Measurements from ENCODE around the gene PEF1. TPM values are rescaled to one million over a fixed set of nuclear protein-coding genes. Genes with fewer than 3 reads are reported as not detected.

The PEF1 gene
- total RNA-seq, 1 experiment from 2014 or later, result 40.3 TPM

GRCh38 chr1:31625561-31626222 lies 19.0 kb downstream of the PEF1 start:
- Mint-ChIP-seq H3K27ac (no peak overlapping the region; a peak in 1 of 7 replicates), H3K9me3 (no peaks in the 10 kb centered on the region), H3K4me3 (no peak overlapping the region), H3K27me3 (ENCODE audit: low read depth) (no peaks in the 10 kb centered on the region; the same call in 1 of the 2 replicates), H3K4me1 (peaks cover 7 to 16% of the 10 kb centered on the region in 2 experiments), H3K36me3 (ENCODE audit: insufficient read depth in 1 of 3, low read depth in 3 of 3) (peaks cover 5 to 26% (median 14%) of the 10 kb centered on the region in 3 experiments; a peak in 6 of 7 replicates)
- no peaks in the 10 kb centered on the region for H3K79me2 ChIP-seq (ENCODE audit: insufficient read depth, low read length)
- H4K20me1 ChIP-seq (ENCODE audit: control insufficient read depth, insufficient read depth, insufficient read length), result no peaks in the 10 kb centered on the region
- H3K23ac ChIP-seq (ENCODE audit: insufficient read length, low read depth, low read length), result no peak overlapping the region
- no peak overlapping the region for H2BK12ac ChIP-seq (ENCODE audit: insufficient read length, low read depth, low read length)
- no peak for TF ChIP-seq CTCF (conservative IDR thresholded peaks at IDR 0.05)
- H2BK5ac ChIP-seq (ENCODE audit: insufficient read length, low read length), result no peak overlapping the region
- H3K9me3 ChIP-seq (ENCODE audit: control insufficient read depth, low read depth, low read length), result no peaks in the 10 kb centered on the region
- DNase-seq, result no peak
- H4K5ac ChIP-seq (ENCODE audit: insufficient read length, low read depth, low read length), result no peak overlapping the region
- H2AK5ac ChIP-seq (ENCODE audit: insufficient read length, low read length), result no peak overlapping the region
- H4K8ac ChIP-seq (replicated peaks; ENCODE audit: insufficient read length, low read depth, low read length), result no peak overlapping the region
- no peak overlapping the region for H3K56ac ChIP-seq (ENCODE audit: insufficient read length, low read depth, low read length)
- no peak overlapping the region for H3K4me2 ChIP-seq (ENCODE audit: insufficient read depth, insufficient read length, low read length)
- H3K23me2 ChIP-seq (ENCODE audit: insufficient read length, low read depth, low read length, poor library complexity, severe bottlenecking), result no peaks in the 10 kb centered on the region
- no peak overlapping the region for H3K27ac ChIP-seq (ENCODE audit: insufficient read length, low read depth, low read length)
- no peaks in the 10 kb centered on the region for H3K27me3 ChIP-seq (ENCODE audit: insufficient read depth, low read length)
- H3K9ac ChIP-seq (ENCODE audit: extremely low read depth, insufficient read length, low read length), result no peak overlapping the region
- no peak overlapping the region; the same call in 1 of the 2 replicates for H3K14ac ChIP-seq (ENCODE audit: insufficient read depth, low read length)
- no peaks in the 10 kb centered on the region for H3K4me1 ChIP-seq (ENCODE audit: insufficient read depth, low read length)
- no peak overlapping the region for H3K18ac ChIP-seq (ENCODE audit: insufficient read length, low read depth, low read length)
- no CpG with 5 or more reads among the region's 4 CpGs for WGBS (ENCODE audit: extremely low coverage, insufficient read length, low lambda C conversion rate)
- no peak overlapping the region for H2AFZ ChIP-seq (ENCODE audit: low read length)
- H3T11ph ChIP-seq (ENCODE audit: low read length), result no peak overlapping the region
- no peak overlapping the region for H2BK20ac ChIP-seq (ENCODE audit: low read depth, low read length, poor library complexity, severe bottlenecking)
- H3K4ac ChIP-seq (ENCODE audit: low read depth, low read length), result no peak overlapping the region
- H2BK120ac ChIP-seq (ENCODE audit: low read depth, low read length, poor library complexity, severe bottlenecking), result no peak overlapping the region
- no peak overlapping the region for H2BK15ac ChIP-seq (ENCODE audit: low read depth, low read length)
- no peaks in the 10 kb centered on the region for H3K79me1 ChIP-seq (ENCODE audit: insufficient read depth, low read depth, low read length, poor library complexity, severe bottlenecking)
- no peak overlapping the region for H4K91ac ChIP-seq (ENCODE audit: insufficient read length, low read depth, low read length)
